Erythroblast (primary cell): Measurements from ENCODE around the gene HCFC1.

Source experiments
- GATA1 ChIP-seq: IDR thresholded peaks from 2 replicates; pipeline ENCODE4 v1.6.1; 2011; ENCODE audit warnings: low read depth, mild to moderate bottlenecking, control low read depth, low read length, moderate library complexity
- POLR2A ChIP-seq: IDR thresholded peaks from 2 replicates; pipeline ENCODE4 v1.6.1; 2011; ENCODE audit warnings: mild to moderate bottlenecking, low read length

GRCh38 chrX:153934148-153934761, 37.4 kb downstream of the HCFC1 start:
- TF ChIP-seq POLR2A (no peak), GATA1 (no peak)
